HG02610 (cell line): ENCODE results near the gene PIP5K1B.
A peak's percentile ranks its signal among the peaks of the same experiment; 100 is the strongest.

ENCODE experiments used
- ATAC-seq: cut with Tn5 transposase; IDR thresholded peaks from one replicate; pipeline ENCODE4 v1.9.1; 2021; ENCODE audit warnings: mild to moderate bottlenecking, moderate library complexity; ENCODE audit not compliant: unreplicated experiment

The PIP5K1B gene

DNA sequence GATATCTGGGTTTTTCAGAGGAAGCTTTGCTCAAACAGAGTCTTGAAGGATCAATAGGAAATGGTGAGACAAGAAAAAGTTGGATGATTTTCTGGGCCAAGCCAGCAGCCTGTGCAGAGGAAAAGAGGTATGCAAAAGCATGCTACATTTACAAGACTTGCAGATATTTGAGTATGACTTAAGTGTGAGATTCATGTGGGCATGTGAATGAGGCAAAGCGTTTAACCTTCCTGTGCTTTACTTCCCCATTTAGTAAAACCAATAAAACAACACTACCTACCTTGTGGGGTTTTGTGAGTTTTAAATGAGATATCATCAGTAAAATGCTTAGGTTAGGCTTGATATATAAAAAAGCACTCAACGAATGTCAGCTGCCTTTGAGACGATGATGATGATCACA is 58.1 kb downstream of the PIP5K1B start:
- peak; percentile 76 for ATAC-seq

DNA sequence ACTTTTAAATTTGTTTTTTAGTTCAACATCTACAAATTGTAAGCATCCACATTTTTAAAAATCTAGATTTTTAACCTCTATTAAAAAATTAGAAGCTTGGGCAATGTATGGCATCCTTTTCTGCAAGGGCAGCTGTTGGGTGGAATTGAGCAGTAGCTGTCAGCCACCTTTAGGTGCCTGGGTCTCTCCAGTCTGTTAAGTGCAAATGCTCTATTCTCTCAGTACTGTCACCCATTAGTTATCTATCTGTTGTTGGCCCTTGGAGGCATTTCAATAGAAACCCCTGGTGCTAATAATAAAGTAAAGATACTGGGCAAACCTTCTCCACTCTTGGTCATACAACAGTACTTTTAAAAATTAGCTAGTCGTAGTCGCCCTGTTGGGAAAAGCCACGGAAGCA is 63.6 kb downstream of the PIP5K1B start:
- no peak for ATAC-seq

DNA sequence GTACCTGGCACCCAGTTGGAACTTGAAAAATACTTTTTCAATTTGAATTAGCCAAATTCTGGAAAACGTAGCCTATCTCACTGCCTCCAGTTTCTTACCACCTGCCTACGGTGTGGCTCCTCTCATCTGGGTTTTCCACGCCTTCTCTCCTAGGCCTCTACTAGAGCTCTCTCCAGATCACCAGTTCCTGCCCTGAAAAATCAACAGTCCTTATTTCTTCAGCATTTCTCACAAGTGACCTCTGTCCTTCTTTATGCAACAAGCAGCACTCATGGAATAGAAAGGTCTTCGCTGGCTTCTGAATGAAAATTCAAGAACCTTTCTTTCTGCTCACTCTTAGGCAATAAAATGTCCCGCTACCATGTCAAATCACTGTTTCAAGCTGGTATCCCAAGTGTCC is 64.8 kb downstream of the PIP5K1B start:
- ATAC-seq, result no peak

DNA sequence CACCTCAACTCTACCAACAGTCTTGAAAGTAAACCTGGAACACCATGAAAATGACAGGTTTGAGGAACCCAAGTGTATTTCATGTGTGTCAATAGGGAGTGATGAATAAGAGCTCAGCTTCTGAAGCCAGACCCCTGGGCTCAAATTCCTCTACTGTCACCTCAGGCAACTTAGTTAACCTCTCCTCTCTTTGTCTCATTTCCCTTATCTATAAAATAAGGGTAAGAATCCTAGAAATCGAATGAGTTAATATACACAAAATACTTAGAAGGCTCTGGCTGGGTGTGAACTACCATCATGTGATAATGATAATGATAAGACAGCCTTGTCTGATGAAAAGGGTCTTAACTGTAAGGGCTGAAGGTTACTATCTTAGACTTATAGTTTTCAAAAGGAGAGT is 66.3 kb downstream of the PIP5K1B start:
- no peak for ATAC-seq

DNA sequence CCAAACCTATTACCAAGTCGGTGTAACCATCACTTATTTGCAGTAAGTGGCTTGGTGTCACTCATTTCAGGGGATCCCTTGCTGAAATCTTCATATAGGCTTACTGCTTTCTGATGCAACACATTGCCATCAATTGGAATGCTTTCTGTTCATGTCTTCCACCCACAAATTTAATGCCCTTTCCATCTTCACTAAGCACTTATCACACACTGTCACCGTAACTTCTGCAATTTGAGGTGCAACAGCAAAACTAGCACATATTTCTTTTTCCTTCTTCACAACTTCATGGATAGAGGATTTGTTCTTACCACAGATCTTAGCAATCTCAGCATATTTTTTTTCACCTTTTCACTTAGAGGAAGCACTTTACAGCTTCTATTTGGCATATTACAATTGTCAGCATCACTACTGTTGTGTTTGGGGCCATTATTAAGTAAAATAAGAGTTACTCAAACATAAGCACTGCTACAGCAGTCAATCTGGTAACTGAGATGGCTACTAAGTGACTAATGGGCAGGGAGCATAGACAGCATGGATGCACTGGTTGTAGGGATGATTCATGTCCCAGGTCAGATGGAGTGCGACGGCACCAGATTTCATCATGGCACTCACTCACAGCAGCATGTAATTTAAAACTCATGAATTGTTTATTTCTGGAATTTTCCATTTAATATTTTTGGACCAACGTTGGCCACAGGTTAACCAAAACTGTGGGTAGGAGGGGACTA is 70.1 kb downstream of the PIP5K1B start:
- no peak for ATAC-seq

DNA sequence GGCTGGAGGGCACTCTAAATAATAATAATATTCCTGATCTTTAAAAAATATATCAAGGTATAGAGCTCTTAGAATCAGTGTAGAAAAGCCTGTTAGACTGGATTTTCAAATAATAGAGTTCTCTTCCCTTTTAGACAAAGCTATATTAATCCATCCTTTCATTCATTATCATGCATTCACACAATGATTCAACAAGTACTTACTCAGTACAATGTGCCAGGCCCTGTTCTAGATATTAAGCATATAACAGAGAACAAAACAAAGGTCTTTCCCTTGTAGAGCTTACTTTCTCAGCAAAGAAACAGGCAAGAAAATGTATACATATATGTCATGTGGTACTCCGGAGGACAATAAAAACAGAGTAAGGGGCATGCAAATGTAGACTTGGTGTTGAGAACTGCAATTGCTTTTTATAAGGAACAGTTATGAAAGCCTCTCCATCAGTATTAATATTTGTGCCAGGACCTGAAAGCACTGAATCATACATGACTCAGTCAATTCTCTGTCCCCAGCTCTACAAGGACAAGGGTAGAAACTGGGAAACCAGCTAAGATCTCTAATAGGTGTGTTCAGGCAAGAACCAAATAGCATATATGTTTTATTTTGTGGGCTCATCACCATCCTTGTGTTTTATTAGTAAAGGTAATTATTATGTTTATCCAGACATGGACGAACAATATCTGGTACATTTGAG is 72.2 kb downstream of the PIP5K1B start:
- ATAC-seq, result no peak

DNA sequence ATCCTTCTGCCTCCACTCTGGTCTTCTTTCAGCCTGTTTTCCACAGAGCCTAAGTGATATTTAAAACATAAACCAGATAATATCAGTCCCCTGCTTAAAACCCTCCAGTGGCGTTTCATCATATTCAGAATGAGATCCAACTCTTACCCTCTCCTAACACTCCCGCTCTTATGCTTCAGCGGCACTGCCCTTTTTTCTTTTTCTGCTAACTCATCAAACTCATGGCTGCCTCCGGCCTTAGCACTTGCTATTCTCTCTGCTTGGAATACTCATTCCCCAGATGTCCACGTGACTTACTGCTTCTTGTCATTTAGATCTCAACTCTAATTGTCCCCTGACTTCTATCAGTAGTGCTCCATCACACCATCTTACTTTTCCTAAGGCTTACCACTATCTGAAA is 73.6 kb downstream of the PIP5K1B start:
- no peak for ATAC-seq

DNA sequence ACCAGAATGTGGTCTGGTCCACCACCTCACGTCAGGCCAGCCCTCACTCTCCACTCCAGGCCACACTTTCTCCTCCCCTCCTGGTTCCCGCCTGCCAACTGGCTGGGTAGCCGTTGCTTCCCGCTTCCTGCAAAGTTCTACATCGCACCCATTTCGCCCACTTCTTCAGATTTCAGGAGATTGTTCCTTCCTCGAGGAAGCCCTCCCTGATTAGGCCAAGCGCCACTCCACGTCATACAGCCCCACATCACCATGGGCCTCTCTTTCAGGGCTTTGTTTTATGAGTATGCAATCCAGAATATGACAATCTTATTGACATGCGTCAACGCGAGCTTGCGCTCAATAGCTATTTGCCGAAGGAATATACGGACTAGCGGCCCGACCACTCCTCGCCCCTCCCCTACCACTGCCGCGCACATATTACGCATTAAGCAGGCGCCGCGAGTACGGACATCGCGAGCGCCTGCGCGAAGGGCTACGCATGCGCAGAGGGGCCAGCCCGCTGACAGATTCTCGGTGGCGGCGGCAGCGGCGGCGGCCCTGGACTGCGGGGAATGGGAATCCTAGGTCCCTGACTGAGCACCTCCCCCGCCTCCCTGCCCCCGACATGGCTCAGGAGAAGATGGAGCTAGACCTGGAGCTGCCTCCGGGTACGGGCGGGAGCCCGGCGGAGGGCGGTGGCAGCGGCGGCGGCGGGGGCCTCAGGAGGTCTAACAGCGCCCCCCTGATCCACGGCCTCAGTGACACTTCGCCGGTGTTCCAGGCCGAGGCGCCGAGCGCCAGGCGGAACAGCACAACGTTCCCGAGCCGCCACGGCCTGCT is 74.7 kb downstream of the PIP5K1B start:
- peak; percentile 82 for ATAC-seq

DNA sequence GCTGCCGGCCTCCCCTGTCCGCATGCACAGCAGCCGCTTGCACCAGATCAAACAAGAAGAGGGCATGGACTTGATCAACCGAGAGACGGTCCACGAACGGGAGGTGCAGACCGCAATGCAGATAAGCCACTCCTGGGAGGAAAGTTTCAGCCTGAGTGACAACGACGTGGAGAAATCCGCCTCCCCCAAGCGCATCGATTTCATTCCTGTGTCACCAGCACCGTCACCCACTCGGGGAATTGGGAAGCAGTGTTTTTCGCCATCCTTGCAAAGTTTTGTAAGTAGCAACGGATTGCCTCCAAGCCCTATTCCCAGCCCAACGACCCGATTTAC is 75.3 kb downstream of the PIP5K1B start:
- no peak for ATAC-seq

DNA sequence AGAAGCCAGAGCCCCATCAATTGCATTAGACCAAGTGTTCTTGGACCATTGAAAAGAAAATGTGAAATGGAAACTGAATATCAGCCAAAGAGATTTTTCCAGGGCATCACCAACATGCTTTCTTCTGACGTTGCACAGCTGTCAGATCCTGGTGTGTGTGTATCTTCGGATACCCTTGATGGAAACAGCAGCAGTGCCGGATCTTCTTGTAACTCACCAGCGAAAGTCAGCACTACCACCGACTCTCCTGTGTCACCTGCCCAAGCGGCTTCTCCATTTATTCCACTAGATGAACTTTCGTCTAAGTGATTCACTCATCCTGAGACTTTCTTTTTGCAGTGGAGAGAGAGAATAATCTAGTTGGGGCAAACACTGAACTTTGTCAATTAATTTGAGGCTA is 75.7 kb downstream of the PIP5K1B start:
- ATAC-seq, result no peak

DNA sequence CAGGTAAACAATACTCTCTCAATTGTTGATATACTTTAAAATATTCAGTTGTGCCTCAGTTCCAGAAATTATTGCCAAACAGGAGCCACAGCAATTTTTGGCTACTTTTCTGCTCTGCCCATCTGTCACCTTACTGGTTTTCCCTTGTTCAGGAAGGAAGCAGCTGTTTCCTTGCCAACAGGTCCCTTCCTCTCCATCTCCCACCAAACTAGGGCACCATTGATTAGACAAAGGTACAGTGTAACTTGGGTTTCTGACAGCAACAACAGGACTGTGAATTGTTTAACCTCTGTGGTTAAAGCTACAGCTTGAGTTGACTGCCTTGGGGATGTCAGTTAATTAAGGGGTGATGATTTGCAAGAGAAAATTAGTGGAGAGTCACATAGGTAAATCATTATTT is 76.9 kb downstream of the PIP5K1B start:
- no peak for ATAC-seq

DNA sequence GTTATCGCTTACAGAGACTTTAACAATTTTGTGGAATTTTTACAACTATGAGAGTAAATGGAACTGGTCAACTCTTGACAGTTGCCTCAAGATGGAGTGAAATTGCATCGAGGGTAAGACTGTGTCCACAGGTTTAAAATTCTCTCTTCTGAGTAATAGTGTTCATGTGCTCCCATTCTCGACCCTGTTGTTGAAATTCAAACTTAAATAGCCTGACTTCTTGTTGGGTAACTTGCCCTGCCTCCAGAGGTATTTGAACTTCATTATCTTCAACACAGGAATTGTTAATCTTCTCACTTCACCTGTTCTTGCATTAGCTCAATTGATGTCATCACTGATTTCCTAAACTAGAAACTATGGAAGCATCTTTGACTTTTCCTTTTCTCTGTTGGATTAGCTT is 77.5 kb downstream of the PIP5K1B start:
- ATAC-seq, result no peak

DNA sequence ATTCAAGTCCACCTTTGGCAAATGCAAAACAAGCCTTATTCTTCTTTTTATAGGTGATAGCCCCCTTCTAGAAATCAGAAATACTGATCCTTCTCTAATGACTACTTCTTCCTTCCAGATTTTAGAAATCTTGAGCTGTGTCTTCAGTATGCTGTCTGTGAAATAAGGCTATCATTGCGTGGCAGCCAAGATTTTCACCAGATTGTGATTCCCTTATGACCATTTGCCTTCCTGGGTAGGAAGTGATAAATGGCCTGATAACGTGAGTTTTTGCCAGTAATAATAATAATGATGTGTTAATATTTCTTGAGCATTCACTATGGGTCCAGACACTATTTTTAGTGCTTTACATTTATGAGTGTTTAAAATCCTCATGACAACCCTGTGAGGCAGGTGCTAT is 80.9 kb downstream of the PIP5K1B start:
- ATAC-seq, result no peak

DNA sequence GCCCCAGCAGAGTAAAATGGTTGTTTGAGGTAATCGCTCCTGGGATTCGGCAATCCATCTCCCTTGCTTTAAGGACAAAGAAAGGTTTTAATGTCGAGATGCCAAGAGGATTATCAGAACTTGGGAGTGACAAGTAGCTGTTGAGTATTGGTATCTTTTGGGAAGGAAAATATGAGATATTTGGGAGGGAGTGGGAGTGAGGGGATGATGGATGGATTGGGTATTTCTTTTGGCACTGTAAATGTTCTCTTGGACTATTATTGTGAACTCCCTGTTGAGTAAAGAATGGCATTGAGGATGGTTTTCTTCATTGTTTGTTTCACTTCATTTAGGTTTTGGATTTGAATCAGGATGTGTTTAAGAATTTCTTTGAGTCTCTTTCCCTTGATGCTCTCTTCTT is 86.1 kb downstream of the PIP5K1B start:
- ATAC-seq, result no peak

DNA sequence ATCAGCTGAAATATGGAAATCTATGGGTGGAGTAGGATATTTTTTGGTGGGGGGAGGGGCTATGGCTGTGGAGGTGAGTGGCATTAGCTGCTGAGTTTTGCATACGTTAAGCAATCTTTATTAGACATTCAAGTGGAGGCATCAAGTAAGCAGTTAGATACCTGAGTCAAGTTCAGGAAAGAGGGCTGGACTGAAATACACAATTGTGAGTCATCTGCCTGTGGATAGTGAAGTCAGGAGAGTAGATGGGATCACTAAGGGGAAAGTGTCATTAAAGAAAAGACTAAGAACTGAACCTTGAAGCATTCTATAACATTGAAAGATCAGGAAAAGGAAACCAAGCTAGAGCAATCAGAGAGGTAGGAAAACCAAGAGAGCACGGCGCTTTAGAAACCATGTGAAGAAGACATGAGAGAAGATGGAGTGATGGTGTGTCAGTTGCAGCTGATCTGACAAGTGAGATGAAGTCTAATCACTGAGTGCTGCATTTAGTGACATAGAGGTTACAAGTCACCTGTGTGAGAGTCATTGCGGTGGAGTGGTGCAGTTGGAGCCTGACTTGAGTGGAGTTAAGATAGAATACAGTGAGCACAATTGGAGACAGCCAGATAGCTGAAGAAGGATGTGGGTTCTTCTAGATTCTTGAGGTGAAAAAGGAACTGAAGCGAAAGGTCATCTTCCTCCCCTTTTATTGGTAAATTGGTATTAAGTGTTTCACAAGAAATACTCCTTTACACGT is 88.7 kb downstream of the PIP5K1B start:
- peak; percentile 79 for ATAC-seq

DNA sequence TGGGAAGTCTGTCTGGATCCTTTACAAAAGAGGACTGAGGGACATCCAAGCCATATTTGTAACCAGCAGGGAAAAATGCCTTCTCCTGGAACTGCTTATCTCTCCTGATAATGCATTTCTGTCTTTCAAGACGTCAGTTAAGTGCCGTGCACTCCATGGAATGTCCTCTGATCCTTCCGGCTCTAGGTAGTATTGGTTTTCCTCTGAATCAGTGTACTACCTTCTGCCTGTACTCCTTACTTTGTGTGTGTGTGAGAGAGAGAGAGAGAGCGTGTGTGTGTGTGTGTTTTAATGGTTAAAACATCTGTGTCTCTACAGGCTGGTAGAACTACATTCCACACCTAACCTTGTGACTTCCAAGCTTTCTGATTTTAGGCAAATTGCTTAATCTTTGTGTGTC is 89.9 kb downstream of the PIP5K1B start:
- ATAC-seq, result no peak

DNA sequence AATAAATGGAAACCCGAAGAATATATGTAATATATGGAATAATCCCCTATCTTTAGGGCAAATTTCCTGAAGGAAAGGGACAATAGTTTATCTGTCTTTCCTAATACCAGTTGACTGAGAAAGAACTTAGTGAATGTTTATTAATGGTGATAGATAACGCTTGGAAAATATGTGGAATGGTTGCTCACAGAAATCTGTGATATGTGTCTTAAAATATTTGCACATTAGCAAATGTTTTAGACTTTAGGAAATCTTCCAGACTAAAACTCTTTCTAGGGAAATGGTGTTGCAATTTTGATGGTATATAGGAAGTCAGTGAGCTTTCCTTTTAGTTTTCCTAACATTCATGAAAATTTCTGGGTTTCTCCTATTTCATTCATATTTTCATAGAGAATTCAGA is 90.4 kb downstream of the PIP5K1B start:
- ATAC-seq, result no peak

DNA sequence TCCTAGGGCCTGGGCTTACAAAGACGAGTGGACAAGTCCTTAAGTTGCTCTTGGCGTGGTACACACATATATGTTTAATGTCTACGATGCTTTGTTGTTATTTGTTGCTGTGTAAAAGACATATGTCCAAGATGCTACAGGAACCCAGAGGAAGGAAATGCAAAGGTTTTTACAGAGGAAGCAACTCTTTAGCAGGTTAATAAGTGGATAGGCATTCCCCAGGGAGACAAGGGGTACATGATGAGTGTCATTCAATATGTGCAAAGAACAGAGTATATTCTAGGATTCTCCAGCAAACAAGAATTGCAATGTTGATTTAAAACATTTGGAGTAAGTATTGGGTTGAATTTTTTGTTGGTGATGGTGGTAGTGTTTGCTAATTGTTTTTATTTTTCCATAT is 92.1 kb downstream of the PIP5K1B start:
- no peak for ATAC-seq

DNA sequence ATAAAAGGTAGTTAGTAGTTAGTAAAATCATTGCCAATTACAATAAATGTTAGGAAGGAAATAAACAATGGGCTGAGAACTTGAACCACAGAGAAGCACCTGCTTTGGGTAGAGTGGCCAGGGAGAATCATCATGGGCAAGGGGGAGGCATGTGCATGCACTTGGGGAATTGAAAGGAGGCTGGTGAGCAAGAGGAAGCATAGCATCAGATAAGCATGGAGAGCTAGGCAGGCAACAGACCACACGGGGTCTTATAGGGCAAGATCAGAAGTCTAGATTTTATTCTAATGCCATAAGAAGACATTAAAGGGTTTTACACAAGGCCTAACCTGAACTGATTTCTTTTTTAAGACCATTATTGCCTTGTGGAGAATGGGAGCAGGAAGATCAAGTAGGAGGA is 93.4 kb downstream of the PIP5K1B start:
- no peak for ATAC-seq

DNA sequence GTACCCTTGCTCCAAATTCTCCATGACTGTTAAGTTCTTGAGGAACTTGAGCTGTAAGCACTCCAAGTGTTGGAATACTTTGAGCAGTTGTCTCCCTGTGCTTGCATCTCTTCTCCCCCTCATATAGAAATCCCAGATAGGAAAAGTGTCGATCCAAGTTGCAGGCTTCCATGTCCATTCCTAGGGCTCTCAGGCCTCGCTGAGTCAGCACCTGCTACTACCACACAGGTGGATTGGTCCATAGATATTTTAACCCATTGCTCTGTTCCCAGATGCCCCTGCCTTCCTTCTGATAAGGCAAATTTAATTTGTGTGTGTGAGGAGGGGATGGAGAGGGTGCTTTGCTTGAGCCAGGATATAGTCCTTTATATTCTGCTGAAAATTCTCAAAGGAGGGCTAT is 95.8 kb downstream of the PIP5K1B start:
- ATAC-seq, result no peak

DNA sequence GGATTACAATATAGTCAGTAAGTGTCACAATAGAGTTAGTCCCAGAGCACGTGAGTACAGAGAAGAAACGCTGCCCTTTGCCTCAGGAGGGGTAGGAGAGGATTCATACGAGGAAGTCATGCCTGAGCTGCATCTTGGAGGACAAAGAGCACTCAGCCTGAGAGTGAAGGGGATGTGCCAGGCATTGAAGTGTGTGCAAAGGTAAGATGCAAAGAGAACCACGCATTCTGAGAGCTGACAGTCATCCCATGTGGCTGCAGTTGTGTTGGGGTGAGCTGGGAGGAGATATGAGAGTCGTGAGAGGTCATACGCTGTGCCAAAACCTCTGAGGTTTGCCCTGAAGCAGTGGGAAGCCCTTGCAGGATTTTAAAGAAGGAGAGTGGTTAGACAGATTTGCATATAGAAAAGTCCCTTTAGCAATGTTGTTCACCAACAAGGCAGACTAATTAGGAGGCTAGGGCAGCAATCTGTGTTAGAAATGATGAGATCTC is 97.5 kb downstream of the PIP5K1B start:
- ATAC-seq, result peak; percentile 97
